NCI-H510A (cell line): ENCODE data around the gene TMEM185B.
A peak's percentile ranks its signal among the peaks of the same experiment; 100 is the strongest.
"Not testable (repeated sequence)": the region's sequence is repeated elsewhere in the genome, so short reads cannot be mapped to it uniquely, and the experiment has no call there.

Experiments
- DNase-seq: peaks from one replicate; lab custom pipeline; 2025; lab: John Stamatoyannopoulos, UW

TMEM185B gene

DNA sequence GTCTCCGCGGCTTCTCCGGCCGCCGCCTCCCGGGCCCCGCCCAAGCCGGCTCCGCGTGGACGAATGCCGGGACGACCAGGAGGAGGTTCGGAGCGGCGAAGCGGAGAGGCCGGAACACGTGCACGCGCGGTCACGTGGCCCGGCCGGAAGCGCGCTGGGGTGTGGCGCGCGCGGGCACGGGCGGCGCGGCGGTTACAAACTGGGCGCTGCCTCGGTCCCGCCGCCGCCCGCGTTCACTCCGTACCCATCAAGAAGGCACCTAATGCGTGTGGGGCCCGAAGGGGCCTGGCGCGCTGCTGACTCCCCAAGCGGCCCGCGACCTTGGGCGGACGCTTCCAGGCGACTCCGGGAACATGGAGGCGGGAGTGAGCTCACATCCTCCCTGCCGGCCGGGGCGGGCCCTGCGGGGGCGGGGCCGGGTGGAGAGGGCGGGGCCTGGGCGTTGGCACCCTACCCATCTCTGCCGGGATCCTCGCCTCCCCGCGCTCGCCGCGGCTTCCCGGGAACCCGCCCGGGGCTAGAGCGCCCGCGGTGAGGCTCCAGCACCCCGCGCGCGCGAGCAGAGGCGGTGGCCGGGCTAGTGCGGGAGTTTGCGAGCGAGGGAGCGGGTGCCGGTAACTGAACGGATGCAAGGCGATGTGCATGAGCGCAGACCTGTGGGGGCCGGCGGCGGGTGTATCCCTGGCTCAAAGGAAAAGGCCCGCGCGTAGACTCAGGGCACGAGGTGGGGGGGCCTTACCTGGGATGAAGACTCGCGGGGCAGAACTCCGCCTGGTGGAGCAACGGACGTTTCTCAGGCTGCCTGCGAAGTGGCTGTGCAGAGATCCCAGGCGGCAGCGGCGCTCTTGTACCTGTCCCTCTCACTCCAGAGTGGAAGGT lies at the start of gene TMEM185B:
Gene TMEM185B (minus strand): TSS at position 367 of the 879 bp plus-strand sequence. CDS start 424 bp downstream, outside the sequence.
- DNase-seq: peak; percentile 85

DNA sequence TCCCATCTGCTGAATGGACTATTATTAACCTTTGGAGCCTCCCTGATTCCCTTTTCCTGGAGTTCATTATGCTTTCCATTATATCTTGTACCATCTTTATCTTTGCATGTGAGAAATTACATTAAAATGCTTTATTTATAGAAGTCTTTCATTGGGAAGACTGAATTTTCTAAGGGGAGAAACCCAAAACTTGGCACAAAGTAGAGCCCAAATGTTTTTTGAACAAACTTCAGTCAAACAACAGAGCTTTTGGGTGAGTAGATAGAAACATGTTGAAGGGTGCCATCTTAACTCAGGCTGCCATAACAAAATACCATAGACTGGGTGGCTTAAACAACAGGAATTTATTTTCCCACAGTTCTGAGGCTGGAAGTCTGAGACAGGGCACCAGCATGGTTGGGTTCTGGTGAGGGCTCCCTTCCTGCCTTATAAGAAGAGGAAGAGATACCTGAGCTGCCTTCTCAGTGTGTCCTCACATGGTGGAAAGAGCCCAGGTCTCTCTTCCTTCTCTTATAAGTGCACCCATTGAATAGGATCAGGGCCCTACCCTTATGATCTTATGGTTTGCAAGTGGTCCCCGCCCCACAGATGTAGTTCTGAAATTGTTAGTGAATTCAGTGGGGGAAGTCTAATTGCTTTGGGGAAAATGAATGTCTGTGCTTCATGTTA lies 48.6 kb upstream of the TMEM185B start:
- DNase-seq: no peak

DNA sequence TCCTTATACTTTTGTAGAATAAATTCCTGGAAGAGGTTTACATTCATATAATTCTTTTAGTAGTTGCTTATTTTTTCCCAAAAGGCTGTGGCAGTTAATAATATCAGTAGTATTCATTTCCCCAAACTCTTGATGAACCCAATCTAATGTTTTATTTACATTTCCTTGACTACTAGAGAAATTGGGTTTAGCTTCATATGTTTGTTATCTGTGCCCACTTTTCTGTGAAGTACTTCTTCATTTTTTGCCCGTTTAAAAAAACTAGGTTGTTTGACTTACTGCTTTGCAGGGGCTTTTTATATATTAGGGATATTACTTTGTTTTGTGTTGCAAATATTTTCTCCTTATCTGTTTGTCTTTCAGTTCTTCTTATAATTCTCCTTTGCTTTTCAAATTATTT lies 46.6 kb upstream of the TMEM185B start:
- DNase-seq: no peak

DNA sequence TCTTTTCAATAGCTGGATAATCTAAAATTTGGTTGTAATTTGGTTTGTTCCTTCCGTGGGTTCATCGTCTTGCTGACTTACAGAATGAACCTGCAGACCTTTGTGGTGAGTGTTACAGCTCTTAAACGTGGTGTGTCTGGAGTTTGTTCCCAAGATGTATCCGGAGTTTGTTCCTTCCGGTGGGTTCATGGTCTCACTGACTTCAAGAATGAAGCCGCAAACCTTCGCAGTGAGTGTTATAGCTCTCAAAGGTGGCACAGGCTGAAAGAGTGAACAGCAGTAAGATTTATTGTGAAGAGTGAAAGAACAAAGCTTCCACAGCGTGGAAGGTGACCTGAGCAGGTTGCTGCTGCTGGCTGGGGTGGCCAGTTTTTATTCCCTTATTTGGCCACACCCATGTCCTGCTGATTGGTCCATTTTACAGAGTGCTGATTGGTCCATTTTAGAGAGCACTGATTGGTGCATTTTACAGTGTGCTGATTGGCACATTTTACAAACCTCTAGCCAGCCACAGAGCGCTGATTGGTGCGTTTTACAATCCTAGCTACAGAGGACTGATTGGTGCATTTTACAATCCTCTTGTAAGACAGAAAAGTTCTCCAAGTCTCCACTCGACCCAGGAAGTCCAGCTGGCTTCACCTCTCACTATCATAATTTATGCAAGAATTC lies 46.0 kb upstream of the TMEM185B start:
- DNase-seq: no peak

DNA sequence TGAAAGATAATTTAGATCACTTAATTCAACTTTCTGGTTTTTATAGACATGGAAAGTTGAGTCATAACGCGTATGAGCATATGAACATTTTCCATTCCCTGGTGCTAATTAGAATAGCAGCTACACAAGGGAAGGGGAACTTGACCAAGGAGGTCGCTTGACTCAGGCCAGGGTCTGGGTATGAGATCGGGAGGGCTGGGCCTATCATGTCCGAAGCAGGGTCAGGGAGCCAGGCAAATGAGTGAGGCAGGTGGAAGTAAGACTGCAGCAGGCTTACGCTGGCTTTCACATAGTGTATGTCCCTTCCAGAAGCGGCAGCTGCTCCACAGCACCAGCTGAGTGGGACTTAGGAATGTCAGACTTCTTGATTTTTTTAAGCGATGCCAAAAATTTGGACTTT lies 44.1 kb upstream of the TMEM185B start:
- no peak for DNase-seq

DNA sequence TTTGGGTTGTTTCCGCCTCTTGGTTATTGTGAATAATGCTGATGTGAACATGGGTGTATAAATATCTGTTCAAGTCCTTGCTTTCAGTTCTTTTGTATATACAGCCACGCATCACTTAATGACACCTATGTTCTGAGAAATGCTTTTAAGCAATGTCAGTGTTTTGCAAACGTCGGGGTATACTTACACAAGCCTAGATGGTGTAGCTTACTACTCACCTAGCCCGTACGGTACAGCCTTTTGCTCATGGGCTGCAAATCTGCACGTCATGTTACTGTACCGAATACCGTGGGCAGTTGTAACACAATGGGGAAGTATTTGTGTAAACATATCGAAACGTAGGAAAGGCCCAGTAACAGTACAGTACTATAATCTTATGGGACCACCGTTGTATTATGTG lies 41.8 kb upstream of the TMEM185B start:
- no peak for DNase-seq

DNA sequence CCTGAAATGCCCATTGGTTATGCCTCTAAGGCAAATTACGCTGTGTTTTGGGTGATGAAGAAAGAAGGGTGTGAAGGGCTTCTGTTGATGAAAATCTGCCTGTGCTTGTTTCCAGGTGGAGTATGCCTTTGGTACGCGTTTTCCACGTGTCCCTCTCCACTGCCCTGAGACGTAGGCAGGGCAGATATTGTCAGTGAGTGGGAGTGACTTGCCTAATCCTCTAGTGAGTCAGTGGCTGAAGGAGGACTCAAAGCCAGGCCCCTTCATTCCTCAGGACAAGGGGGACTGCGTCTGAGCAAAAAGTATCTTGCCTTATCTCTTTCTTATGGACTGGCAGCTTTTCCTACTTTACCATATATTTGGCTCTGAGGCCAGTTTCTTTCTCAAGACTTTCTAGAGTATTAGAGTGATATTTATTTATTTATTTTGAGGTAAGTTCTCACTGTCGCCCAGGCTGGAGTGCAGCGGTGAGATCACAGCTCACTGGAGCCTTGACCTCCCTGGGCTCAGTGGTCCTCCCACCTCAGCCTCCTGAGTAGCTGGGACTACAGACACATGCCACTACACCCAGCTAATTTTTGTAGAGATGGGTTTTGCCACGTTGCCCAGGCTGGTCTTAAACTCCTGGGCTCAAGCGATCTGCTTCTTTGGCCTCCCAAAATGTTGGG lies 39.7 kb upstream of the TMEM185B start:
- no peak for DNase-seq

DNA sequence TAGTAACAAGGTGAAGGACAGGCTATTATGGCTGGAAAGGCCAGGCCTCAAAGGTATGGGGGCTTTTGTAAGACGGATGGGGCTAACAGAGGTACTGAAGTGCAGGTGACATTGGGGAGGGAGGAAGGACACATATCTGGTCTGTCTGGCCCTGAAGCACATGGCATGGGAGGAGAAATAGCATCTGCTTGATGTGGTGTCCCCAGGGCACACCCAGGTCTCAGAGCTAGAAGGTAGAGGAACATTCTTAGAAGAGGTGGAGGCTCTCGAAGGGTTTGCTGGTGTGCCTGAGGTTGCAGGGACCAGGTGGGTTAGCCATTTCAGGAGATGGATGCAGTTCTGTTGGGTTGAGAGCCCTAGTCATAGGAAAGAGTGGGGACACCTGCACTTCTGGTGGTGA lies 39.0 kb upstream of the TMEM185B start:
- no peak for DNase-seq

DNA sequence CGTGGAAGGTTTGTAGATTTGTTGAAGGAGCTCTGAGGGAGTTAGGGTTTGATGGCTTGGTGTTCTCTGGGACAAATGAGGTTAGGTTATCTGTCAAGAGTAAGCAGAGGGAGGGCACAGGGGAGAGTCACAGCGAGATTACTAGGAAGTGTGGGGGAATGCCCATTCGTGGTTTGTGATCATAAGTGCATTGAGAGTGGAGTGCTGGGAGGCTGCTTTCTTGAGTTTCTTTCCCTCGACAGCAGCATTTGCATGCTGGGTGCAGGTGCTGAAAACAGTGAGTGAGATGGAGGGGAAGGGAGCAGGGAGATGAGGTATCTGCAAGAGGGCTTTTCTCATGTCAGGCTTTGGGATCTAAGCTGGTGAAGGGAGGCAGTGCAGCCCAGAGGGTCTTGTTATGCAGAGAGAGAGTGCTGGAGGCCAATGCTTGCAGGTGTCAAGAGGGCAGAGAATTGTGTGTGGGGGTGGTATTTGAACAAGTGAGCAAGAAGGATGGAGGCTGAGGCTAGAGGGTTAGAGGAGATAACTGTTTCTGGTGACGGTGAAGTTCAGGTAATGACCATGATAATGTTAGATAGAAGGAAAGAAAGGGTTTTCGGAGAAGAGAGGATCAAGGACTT lies 38.3 kb upstream of the TMEM185B start:
- no peak for DNase-seq

DNA sequence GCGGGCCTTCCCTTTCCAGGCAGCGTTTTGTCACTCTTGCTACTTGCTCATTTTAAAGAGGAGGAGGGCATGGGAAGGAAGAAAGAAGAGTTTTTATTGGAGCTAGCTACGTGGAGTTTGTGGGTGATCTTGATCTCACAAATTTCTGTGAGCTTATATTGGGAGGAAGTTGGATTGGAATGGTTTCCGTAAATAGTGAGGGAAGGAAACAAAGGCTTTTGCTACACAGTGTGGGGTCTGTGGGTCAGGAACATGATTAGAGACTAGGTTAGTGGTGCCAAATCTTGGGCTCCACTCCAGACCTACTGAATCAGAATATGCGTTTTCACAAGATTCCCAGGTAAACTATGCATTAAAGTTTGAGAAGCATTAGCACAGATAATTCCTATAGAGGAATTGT lies 37.5 kb upstream of the TMEM185B start:
- no peak for DNase-seq

DNA sequence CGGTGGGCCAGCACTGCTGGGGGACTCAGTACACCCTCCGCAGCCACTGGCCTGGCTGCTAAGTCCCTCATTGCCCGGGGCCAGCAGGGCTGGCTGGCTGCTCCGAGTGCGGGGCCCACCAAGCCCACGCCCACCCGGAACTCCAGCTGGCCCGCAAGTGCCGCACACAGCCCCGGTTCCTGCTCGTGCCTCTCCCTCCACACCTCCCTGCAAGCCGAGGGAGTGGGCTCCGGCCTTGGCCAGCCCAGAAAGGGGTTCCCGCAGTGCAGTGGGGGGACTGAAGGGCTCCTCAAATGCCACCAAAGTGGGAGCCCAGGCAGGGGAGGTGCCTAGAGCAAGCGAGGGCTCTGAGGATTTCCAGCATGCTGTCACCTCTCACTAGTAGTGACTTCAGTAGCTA lies 36.7 kb upstream of the TMEM185B start:
- DNase-seq: not testable (repeated sequence)

DNA sequence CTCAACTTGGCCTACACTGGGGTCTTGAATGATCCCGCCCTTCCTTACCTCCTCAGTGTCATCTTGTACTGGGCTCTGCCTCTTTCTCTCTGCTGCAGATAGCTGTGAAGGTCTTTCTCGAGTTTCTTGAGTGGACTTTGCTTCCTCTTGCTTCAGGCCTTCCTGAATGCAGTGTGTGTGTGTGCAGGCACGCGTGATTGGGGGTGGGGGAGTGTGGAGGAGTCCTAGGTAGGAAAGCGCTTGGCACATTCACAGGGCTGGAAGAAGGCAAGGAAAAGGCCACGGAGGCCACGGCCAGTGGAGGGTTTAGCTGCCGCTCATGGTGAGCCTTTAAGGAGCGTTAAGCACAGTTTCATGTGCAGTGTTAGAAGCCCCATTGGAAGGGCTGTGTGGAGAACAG lies 35.0 kb upstream of the TMEM185B start:
- no peak for DNase-seq

DNA sequence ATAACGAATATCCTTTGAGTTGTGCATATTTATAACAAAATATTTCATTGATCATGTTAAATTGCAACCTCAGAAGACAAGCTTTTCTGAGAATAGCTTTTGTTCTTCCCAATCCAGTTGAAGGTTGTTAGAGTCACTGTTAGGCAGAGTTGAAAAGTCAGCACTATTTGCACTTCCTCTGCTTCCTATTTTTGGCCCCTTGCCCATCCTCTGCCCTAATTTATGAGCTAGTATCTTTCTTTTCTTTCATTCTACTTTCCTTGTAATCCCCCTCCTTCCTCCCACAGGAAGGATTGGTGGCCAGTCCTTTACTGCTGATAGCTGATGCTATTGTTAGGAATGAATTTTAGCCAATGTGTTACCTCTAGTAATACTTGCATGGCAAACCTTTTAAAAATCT lies 34.3 kb upstream of the TMEM185B start:
- DNase-seq: no peak

DNA sequence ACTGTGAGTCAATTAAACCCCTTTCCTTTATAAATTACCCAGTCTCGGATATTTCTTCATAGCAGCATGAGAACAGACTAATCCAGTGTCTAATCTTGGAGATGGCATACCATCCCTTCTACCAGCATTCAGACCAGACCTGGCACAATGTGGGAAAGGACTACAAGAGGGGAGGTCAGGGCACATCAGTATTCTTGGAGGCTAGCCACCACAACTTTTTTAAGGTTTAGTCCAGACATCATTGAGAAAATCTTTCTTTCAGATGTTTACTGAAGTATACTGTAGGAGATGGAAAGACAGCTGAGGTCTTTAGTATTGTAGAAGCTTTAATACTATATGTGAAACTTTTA lies 33.4 kb upstream of the TMEM185B start:
- DNase-seq: no peak

DNA sequence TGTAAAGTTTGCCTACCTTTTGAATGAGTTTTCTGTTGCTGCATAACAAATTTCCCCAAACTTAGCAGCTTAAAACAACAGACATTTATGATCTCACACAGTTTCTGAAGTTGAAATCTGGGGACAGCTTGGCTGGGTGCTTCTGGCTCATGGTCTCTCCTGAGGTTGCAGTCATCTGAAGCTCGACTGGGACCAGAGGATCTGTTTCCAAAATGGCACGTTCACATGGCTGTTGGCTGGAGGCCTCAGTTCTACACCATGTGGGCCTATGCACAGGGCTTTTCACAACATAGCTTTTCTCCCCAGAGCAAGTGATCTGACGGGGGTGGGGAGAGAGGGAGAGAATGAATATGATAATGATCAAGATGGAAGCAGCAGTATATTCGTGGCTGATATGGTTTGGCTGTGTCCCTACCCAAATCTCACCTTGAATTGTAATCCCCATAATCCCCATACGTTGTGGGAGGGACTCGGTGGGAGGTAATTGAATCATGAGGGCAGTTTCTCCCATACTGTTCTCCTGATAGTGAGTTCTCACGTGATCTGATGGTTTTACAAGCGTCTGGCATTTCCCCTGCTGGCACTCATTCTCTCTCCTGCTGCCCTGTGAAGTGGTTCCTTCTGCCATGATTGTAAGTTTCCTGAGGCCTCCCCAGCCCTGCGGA lies 32.9 kb upstream of the TMEM185B start:
- no peak for DNase-seq

DNA sequence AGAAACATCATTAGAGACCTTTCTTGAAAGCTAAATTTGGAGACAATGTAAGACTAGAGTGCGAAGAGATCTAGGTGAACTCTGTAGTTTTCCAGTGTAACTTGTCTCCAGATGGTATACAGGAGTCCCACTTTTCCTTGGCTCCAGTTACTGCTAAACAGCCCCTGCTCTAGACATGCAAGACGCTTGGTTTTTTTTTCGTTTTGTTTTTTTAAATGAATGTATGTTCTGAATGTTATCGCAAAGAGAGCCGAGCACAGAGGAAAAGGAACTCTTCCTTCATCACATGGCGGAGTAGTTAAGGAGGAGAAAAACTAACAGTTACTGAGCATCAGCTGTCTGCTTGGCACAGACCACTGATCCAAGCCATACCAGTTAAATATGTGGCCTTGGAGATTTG lies 31.9 kb upstream of the TMEM185B start:
- no peak for DNase-seq

DNA sequence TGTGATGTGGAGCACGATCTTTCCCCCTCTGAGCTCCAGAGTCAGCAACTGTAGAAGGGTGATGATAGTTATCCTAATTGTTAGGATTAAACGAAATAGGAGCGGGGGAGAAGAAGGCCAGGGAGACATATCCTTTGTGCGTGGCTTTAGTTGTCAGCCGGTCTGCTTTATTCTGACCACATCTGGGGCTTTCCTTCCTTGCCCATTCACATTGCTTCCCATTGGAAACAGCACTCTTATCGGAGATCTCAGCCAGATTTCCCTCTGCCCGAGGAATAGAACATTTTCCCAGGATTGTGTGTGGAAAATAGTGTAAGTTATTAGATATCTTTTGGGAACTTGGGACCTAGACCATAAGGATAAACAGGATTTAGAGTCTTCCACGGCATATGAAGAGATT lies 31.0 kb upstream of the TMEM185B start:
- DNase-seq: no peak

DNA sequence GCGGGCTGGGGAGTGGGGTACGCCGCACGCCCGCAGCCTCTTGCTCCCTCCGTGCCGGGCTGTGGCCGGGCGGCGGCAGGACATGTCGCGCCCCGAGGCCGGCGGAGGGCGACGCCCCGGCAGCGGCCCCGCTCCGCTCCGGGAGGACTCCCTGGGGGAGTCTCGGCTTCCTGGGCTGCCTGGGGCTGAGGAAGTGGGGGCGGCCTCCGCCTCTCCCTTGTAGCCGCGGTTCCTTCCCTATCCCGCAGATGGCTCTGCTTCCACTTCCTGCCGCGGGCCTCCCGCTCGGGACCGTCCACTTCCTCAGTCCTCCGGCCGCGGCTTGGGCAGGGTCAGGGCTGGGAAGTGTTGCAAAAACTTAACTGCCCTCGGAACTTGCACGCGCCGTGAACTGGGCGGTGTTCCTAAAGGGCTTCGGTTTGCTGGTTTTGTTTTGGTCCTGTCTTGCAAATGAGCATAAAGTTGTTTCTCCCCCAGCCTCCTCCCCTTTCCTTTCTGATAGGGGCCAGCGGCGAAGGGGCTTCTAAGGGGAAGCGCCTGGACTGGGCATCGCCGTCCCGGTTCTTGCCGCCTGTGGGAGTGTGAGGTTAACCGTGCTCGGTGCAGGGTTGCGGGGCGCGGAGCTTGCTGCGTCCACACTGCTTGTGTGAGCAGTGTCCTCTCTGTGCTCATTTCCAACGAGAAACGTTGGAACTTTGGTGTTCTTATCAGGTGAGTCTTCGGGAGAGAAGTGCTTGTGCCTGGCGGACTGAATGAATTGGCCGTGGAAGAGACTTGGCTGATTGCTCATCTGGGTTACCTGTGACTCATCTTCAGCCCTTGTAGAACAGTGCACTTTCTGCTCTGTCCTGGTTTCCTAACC lies 30.1 kb upstream of the TMEM185B start:
- DNase-seq: peak; percentile 17

DNA sequence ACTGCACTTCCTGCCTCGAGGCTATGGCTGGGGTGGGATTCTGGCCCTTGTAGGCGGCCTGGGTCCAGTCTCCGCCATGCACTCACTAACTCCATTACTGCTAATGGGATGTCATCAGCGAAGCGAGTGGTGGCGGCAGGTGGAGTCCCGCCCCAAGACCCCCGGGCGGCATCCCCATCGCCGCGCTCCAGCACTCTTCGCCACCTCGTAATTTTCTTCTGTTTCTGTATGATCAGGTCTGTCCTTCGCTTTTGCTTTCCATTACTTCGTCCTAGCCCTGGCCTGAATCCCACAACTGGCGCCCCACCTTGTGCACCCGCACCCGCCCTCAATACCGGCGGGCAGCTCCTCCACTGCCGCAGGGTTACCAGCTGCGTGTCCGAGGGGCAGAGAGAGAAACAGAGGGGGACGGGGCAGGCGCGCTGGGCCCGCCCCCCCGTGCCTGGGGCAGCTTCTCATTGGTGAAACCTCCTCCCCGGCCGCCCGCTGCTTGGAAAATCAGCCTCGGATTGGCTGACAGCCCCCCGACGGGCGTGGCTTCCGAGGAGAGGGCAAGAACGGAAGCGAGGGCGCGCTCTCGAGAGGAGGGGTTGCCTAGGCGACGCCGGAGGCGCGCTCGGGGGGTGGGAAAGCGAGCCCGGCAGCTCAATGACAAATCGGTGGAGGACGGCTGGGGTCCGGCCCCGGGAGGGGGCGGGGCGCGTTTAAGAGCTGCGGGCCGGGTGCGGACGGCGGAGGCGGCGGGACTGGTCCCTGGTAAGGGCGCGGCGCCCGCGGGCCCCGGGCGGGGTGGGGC lies 29.2 kb upstream of the TMEM185B start, which contains the start of gene RALB:
Gene RALB (plus strand): TSS at position 628 of the 796 bp plus-strand sequence. CDS start 25,813 bp downstream, outside the sequence.
- peak; percentile 97 for DNase-seq

DNA sequence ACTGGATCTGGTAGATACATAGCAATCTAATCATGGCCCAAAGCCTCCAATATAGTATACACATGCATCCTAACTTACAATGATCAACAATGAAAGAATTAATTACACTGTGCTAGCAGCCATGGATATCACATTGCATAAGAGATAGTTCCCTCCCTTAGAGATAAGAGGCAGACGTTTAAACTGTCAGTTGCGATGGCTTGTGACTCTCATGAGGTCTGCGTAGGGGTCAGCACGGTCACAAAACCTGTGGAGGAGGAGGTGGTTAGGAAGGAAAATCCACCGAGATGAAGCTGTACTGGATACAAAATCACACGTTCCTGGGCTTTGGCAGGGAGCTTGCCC lies 28.7 kb upstream of the TMEM185B start:
- no peak for DNase-seq
